ENCODE results near the gene PCDHGA6.
"Not testable (repeated sequence)": the region's sequence is repeated elsewhere in the genome, so short reads cannot be mapped to it uniquely, and the experiment has no call there.

The PCDHGA6 gene

DNA sequence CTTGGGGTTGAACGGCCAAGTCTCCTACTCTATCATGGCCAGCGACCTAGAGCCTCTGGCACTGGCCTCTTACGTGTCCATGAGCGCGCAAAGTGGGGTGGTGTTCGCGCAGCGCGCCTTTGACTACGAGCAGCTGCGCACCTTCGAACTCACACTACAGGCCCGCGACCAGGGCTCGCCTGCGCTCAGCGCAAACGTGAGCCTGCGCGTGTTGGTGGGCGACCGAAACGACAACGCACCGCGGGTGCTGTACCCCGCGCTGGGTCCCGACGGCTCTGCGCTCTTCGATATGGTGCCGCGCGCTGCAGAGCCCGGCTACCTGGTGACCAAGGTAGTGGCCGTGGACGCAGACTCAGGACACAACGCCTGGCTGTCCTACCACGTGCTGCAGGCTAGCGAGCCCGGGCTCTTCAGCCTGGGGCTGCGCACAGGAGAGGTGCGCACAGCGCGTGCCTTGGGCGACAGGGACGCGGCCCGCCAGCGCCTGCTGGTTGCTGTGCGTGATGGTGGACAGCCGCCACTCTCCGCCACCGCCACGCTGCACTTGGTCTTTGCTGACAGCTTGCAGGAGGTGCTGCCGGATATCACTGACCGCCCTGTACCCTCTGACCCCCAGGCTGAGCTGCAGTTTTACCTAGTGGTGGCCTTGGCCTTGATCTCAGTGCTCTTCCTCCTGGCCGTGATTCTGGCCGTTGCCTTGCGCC, 26.0 kb downstream of the PCDHGA6 start:
- H2AFZ ChIP-seq (ENCODE audit: low read length): no peak overlapping the region
- H3K27me3 ChIP-seq (replicated peaks; ENCODE audit: insufficient read depth, low read length): peaks cover 11% of the 10 kb centered on the region; the same call in 1 of the 2 replicates
- no peaks in the 10 kb centered on the region for H3F3A ChIP-seq (ENCODE audit: insufficient read depth, low read length)
- no peaks in the 10 kb centered on the region for H3K9me3 ChIP-seq (replicated peaks; ENCODE audit: insufficient read depth, low read length)
- H3K4me1 ChIP-seq (ENCODE audit: low read length): no peaks in the 10 kb centered on the region
- no peak for DNase-seq
- H3K9ac ChIP-seq (ENCODE audit: low read length): no peak overlapping the region
- no peaks in the 10 kb centered on the region for H3K79me2 ChIP-seq (ENCODE audit: low read length)
- no peak overlapping the region for H3K27ac ChIP-seq (ENCODE audit: low read length)
- H3K36me3 ChIP-seq (replicated peaks; ENCODE audit: insufficient read depth, low read length): no peaks in the 10 kb centered on the region
- TF ChIP-seq EZH2 (optimal IDR thresholded peaks at IDR 0.05; ENCODE audit: low read depth, low read length) (no peak), CTCF (IDR thresholded peaks at IDR 0.05; ENCODE audit: low read length) (no peak), EZH2phosphoT487 (IDR thresholded peaks at IDR 0.05; ENCODE audit: low read length) (no peak)
- H3K4me3 ChIP-seq (ENCODE audit: low read length): no peak overlapping the region
- no peaks in the 10 kb centered on the region for H4K20me1 ChIP-seq (ENCODE audit: insufficient read depth, low read length)
- H3K9me2 ChIP-seq (replicated peaks; ENCODE audit: insufficient read depth, low read length): no peaks in the 10 kb centered on the region
- H3K4me2 ChIP-seq (ENCODE audit: low read depth, low read length): no peak overlapping the region

GRCh38 chr5:141402553-141403243, 29.0 kb downstream of the PCDHGA6 start, which contains the start of gene PCDHGA9:
Gene PCDHGA9, plus strand, starts transcription at chr5:141402778. Its CDS starts 175 bp downstream, at chr5:141402953.
- no peaks in the 10 kb centered on the region for H3F3A ChIP-seq (ENCODE audit: insufficient read depth, low read length)
- H3K27ac ChIP-seq (ENCODE audit: low read length): no peak within 1 kb of the TSS
- H3K4me2 ChIP-seq (ENCODE audit: low read depth, low read length): no peak within 1 kb of the TSS
- H3K9me3 ChIP-seq (replicated peaks; ENCODE audit: insufficient read depth, low read length): no peaks in the 10 kb centered on the region
- H3K36me3 ChIP-seq (replicated peaks; ENCODE audit: insufficient read depth, low read length): no peaks in the 10 kb centered on the region; the same call in 1 of the 2 replicates
- H3K79me2 ChIP-seq (ENCODE audit: low read length): no peaks in the 10 kb centered on the region
- no peak within 1 kb of the TSS for H3K4me3 ChIP-seq (ENCODE audit: low read length)
- H3K4me1 ChIP-seq (ENCODE audit: low read length): no peaks in the 10 kb centered on the region
- H2AFZ ChIP-seq (ENCODE audit: low read length): 0 out of 2 replicates have a peak within 1 kb of the TSS, but pooled peaks have one; percentile 21
- TF ChIP-seq EZH2phosphoT487 (IDR thresholded peaks at IDR 0.05; ENCODE audit: low read length): no peak
- TF ChIP-seq CTCF (IDR thresholded peaks at IDR 0.05; ENCODE audit: low read length): peak; percentile 45
- DNase-seq: peak; percentile 23
- peaks cover 11% of the 10 kb centered on the region; the same call in 1 of the 2 replicates for H3K27me3 ChIP-seq (replicated peaks; ENCODE audit: insufficient read depth, low read length)
- H3K9ac ChIP-seq (ENCODE audit: low read length): no peak within 1 kb of the TSS
- H4K20me1 ChIP-seq (ENCODE audit: insufficient read depth, low read length): no peaks in the 10 kb centered on the region
- no peaks in the 10 kb centered on the region for H3K9me2 ChIP-seq (replicated peaks; ENCODE audit: insufficient read depth, low read length)

GRCh38 chr5:141403387-141403786, 29.7 kb downstream of the PCDHGA6 start:
- Histone ChIP-seq H3K27ac (ENCODE audit: low read length) (no peak overlapping the region), H3K4me1 (ENCODE audit: low read length) (no peaks in the 10 kb centered on the region), H3F3A (ENCODE audit: insufficient read depth, low read length) (no peaks in the 10 kb centered on the region), H3K36me3 (replicated peaks; ENCODE audit: insufficient read depth, low read length) (no peaks in the 10 kb centered on the region; the same call in 1 of the 2 replicates), H3K79me2 (ENCODE audit: low read length) (no peaks in the 10 kb centered on the region), H3K4me2 (ENCODE audit: low read depth, low read length) (no peak overlapping the region), H3K27me3 (replicated peaks; ENCODE audit: insufficient read depth, low read length) (peaks cover 11% of the 10 kb centered on the region; the same call in 1 of the 2 replicates), H3K9me2 (replicated peaks; ENCODE audit: insufficient read depth, low read length) (no peaks in the 10 kb centered on the region), H3K9me3 (replicated peaks; ENCODE audit: insufficient read depth, low read length) (no peaks in the 10 kb centered on the region), H2AFZ (ENCODE audit: low read length) (no peak overlapping the region), H3K4me3 (ENCODE audit: low read length) (no peak overlapping the region), H4K20me1 (ENCODE audit: insufficient read depth, low read length) (no peaks in the 10 kb centered on the region), H3K9ac (ENCODE audit: low read length) (no peak overlapping the region)
- no peak for DNase-seq
- no peak for TF ChIP-seq CTCF (IDR thresholded peaks at IDR 0.05; ENCODE audit: low read length)
- no peak for TF ChIP-seq EZH2phosphoT487 (IDR thresholded peaks at IDR 0.05; ENCODE audit: low read length)
- no peak for TF ChIP-seq EZH2 (optimal IDR thresholded peaks at IDR 0.05; ENCODE audit: low read depth, low read length)

GRCh38 chr5:141407790-141408505, 34.3 kb downstream of the PCDHGA6 start, which contains the start of gene PCDHGB6:
Gene PCDHGB6, plus strand, starts transcription at chr5:141408021. Its CDS starts 182 bp downstream, at chr5:141408203.
- H3K4me2 ChIP-seq (ENCODE audit: low read depth, low read length); DNase-seq; H3K9me3 ChIP-seq (replicated peaks; ENCODE audit: insufficient read depth, low read length); H3K79me2 ChIP-seq (ENCODE audit: low read length); H3F3A ChIP-seq (ENCODE audit: insufficient read depth, low read length); H3K9me2 ChIP-seq (replicated peaks; ENCODE audit: insufficient read depth, low read length); H2AFZ ChIP-seq (ENCODE audit: low read length); H3K27ac ChIP-seq (ENCODE audit: low read length); H3K9ac ChIP-seq (ENCODE audit: low read length); H3K4me1 ChIP-seq (ENCODE audit: low read length); H3K4me3 ChIP-seq (ENCODE audit: low read length); H4K20me1 ChIP-seq (ENCODE audit: insufficient read depth, low read length); H3K36me3 ChIP-seq (replicated peaks; ENCODE audit: insufficient read depth, low read length); H3K27me3 ChIP-seq (replicated peaks; ENCODE audit: insufficient read depth, low read length): not testable (repeated sequence)
